Trophoblast cell (in vitro differentiated cells and primary cell): ENCODE results near the gene GPR55.

Source experiments
- DNase-seq, 2 donors: peaks; one replicate each; pipeline ENCODE4 v3.0.0-alpha.2; 2016
- H2AFZ ChIP-seq: 2 replicates; pipeline ENCODE4 v1.6.1; 2013; ENCODE audit warnings: low read length, moderate library complexity, mild to moderate bottlenecking; ENCODE audit not compliant: insufficient read depth, poor library complexity
- H2AK5ac ChIP-seq: 2 replicates; pipeline ENCODE4 v1.6.1; 2013; ENCODE audit warnings: mild to moderate bottlenecking, low read length
- H2BK120ac ChIP-seq: 2 replicates; pipeline ENCODE4 v1.6.1; 2013; ENCODE audit warnings: low read length, mild to moderate bottlenecking, moderate library complexity; ENCODE audit not compliant: insufficient read depth, poor library complexity
- H2BK12ac ChIP-seq: 2 replicates; pipeline ENCODE4 v1.6.1; 2013; ENCODE audit warnings: mild to moderate bottlenecking, low read length, moderate library complexity
- H2BK5ac ChIP-seq: 2 replicates; pipeline ENCODE4 v1.6.1; 2013; ENCODE audit warnings: low read length, low read depth, moderate library complexity, mild to moderate bottlenecking; ENCODE audit not compliant: poor library complexity
- H3K14ac ChIP-seq: 2 replicates; pipeline ENCODE4 v1.6.1; 2013; ENCODE audit warnings: mild to moderate bottlenecking, low read length
- H3K18ac ChIP-seq: 2 replicates; pipeline ENCODE4 v1.6.1; 2013; ENCODE audit warnings: mild to moderate bottlenecking, low read length
- H3K23ac ChIP-seq: 2 replicates; pipeline ENCODE4 v1.6.1; 2013; ENCODE audit warnings: low read length
- H3K27ac ChIP-seq: 2 replicates; pipeline ENCODE4 v1.5.1; 2013; ENCODE audit warnings: low read depth, mild to moderate bottlenecking, inconsistent platforms, low read length, moderate library complexity
- H3K27me3 ChIP-seq: 2 replicates; pipeline ENCODE4 v1.6.1; 2013; ENCODE audit warnings: inconsistent platforms, mild to moderate bottlenecking, low read length, moderate library complexity; ENCODE audit not compliant: insufficient read depth
- H3K36me3 ChIP-seq, 2 experiments: 1 replicate in 1 of 2; 2 replicates in 1 of 2; pipeline ENCODE4 v1.6.1; 2013; ENCODE audit warnings: low read length in 2 of 2, mild to moderate bottlenecking in 2 of 2, moderate library complexity in 1 of 2; ENCODE audit not compliant: insufficient read depth in 2 of 2, control insufficient read depth in 1 of 2
- H3K4ac ChIP-seq: 2 replicates; pipeline ENCODE4 v1.6.1; 2013; ENCODE audit warnings: low read depth, mild to moderate bottlenecking, low read length, moderate library complexity
- H3K4me1 ChIP-seq, 2 experiments: 1 replicate in 1 of 2; 2 replicates in 1 of 2; pipeline ENCODE4 v1.6.1; 2013; ENCODE audit warnings: low read length in 2 of 2, mild to moderate bottlenecking in 2 of 2, moderate library complexity in 1 of 2; ENCODE audit not compliant: insufficient read depth in 2 of 2, control insufficient read depth in 1 of 2
- H3K4me2 ChIP-seq: 2 replicates; pipeline ENCODE4 v1.6.1; 2013; ENCODE audit warnings: inconsistent platforms, mild to moderate bottlenecking, low read length, moderate library complexity
- H3K4me3 ChIP-seq: 2 replicates; pipeline ENCODE4 v1.5.1; 2013; ENCODE audit warnings: mild to moderate bottlenecking, low read depth, low read length, inconsistent platforms
- H3K79me1 ChIP-seq: one replicate; pipeline ENCODE4 v1.6.1; 2013; ENCODE audit warnings: low read length
- H3K79me2 ChIP-seq: 2 replicates; pipeline ENCODE4 v1.6.1; 2013; ENCODE audit warnings: low read length, mild to moderate bottlenecking; ENCODE audit not compliant: control insufficient read depth, insufficient read depth, poor library complexity
- H3K9ac ChIP-seq: 2 replicates; pipeline ENCODE4 v1.6.1; 2013; ENCODE audit warnings: mild to moderate bottlenecking, low read length
- H3K9me3 ChIP-seq: 2 replicates; pipeline ENCODE4 v1.6.1; 2013; ENCODE audit warnings: low read depth, mild to moderate bottlenecking, control low read depth, inconsistent platforms, low read length; ENCODE audit not compliant: insufficient read depth
- H4K12ac ChIP-seq: 2 replicates; pipeline ENCODE4 v1.6.1; 2013; ENCODE audit warnings: low read depth, mild to moderate bottlenecking, low read length, moderate library complexity
- H4K8ac ChIP-seq: 2 replicates; pipeline ENCODE4 v1.6.1; 2013; ENCODE audit warnings: low read depth, mild to moderate bottlenecking, low read length, moderate library complexity
- H4K91ac ChIP-seq: one replicate; pipeline ENCODE4 v1.6.1; 2013; ENCODE audit warnings: low read depth, mild to moderate bottlenecking, low read length, moderate library complexity
- WGBS: extraction: QIAGEN DNeasy Blood & Tissue Kit; methylation state at CpG from one replicate; pipeline ENCODE4 v1.1.7; 2013; ENCODE audit warnings: missing lambda C conversion rate; ENCODE audit not compliant: insufficient read length, insufficient coverage; ENCODE audit errors: extremely low coverage; 5-methylcytosine and 5-hydroxymethylcytosine counted together

Gene GPR55

GRCh38 chr2:230899786-230900185 is 25.3 kb downstream of the GPR55 start:
- Histone ChIP-seq H3K27me3 (no peaks in the 10 kb centered on the region), H3K14ac (no peak overlapping the region), H3K79me1 (no peaks in the 10 kb centered on the region), H3K23ac (no peak overlapping the region), H3K4me3 (no peak overlapping the region), H3K9ac (no peak overlapping the region), H3K9me3 (peaks cover 6% of the 10 kb centered on the region), H2AK5ac (no peak overlapping the region), H3K4me2 (no peak overlapping the region), H3K18ac (no peak overlapping the region), H3K27ac (no peak overlapping the region), H2BK12ac (no peak overlapping the region), H3K4me1 (peaks cover 1 to 2% of the 10 kb centered on the region in 2 experiments), H3K79me2 (no peaks in the 10 kb centered on the region), H2BK5ac (no peak overlapping the region), H4K12ac (no peak overlapping the region), H3K36me3 (no peaks in the 10 kb centered on the region), H4K8ac (no peak overlapping the region), H2AFZ (no peak overlapping the region), H4K91ac (no peak overlapping the region), H2BK120ac (no peak overlapping the region), H3K4ac (no peak overlapping the region)
- DNase-seq: no peak
- no CpG with 5 or more reads among the region's 4 CpGs for WGBS

- H3K79me2 ChIP-seq: no peaks in the 10 kb centered on the region
- no peak overlapping the region for H4K8ac ChIP-seq
- H3K9ac ChIP-seq: no peak overlapping the region
- no peaks in the 10 kb centered on the region for H3K27me3 ChIP-seq
- no peak overlapping the region for H3K23ac ChIP-seq
- H3K4ac ChIP-seq: no peak overlapping the region
- H3K9me3 ChIP-seq: peaks cover 6% of the 10 kb centered on the region
- no peak overlapping the region for H4K12ac ChIP-seq
- no CpG with 5 or more reads among the region's 5 CpGs for WGBS
- H3K18ac ChIP-seq: no peak overlapping the region
- H3K4me2 ChIP-seq: no peak overlapping the region
- H3K4me3 ChIP-seq: no peak overlapping the region
- no peak overlapping the region for H3K27ac ChIP-seq
- H2BK5ac ChIP-seq: no peak overlapping the region
- no peak overlapping the region for H2BK12ac ChIP-seq
- DNase-seq: no peak
- H3K14ac ChIP-seq: no peak overlapping the region
- no peaks in the 10 kb centered on the region for H3K36me3 ChIP-seq
- no peaks in the 10 kb centered on the region for H3K4me1 ChIP-seq
- no peak overlapping the region for H2BK120ac ChIP-seq
- H2AK5ac ChIP-seq: no peak overlapping the region
- no peak overlapping the region for H4K91ac ChIP-seq
- H3K79me1 ChIP-seq: no peaks in the 10 kb centered on the region
- H2AFZ ChIP-seq: no peak overlapping the region
Observed at GRCh38 chr2:230899287-230899686, 25.8 kb downstream of the GPR55 start.

- Histone ChIP-seq H3K79me1 (no peaks in the 10 kb centered on the region), H3K9ac (no peak overlapping the region), H3K14ac (no peak overlapping the region), H3K4me3 (no peak overlapping the region), H3K36me3 (no peaks in the 10 kb centered on the region), H2AFZ (no peak overlapping the region), H2AK5ac (no peak overlapping the region), H2BK120ac (no peak overlapping the region), H3K23ac (no peak overlapping the region), H3K4me1 (no peaks in the 10 kb centered on the region), H2BK12ac (no peak overlapping the region), H3K27ac (no peak overlapping the region), H2BK5ac (no peak overlapping the region), H4K91ac (no peak overlapping the region), H3K4me2 (no peak overlapping the region), H4K8ac (no peak overlapping the region), H3K9me3 (peaks cover 6% of the 10 kb centered on the region), H3K4ac (no peak overlapping the region), H3K27me3 (no peaks in the 10 kb centered on the region), H3K18ac (no peak overlapping the region), H3K79me2 (no peaks in the 10 kb centered on the region), H4K12ac (no peak overlapping the region)
- WGBS: no CpG with 5 or more reads among the region's 8 CpGs
- no peak for DNase-seq
Observed at GRCh38 chr2:230898713-230899091, 26.3 kb downstream of the GPR55 start.

GRCh38 chr2:230898016-230898712 is 26.9 kb downstream of the GPR55 start:
- no peak overlapping the region for H3K14ac ChIP-seq

More at GRCh38 chr2:230898016-230898712, 26.9 kb downstream of the GPR55 start:
- Histone ChIP-seq H2AK5ac (no peak overlapping the region), H3K79me1 (no peaks in the 10 kb centered on the region), H3K79me2 (no peaks in the 10 kb centered on the region), H4K12ac (no peak overlapping the region), H2AFZ (no peak overlapping the region), H2BK5ac (no peak overlapping the region), H3K27me3 (no peaks in the 10 kb centered on the region), H3K4ac (no peak overlapping the region), H4K91ac (no peak overlapping the region), H3K23ac (no peak overlapping the region), H3K27ac (no peak overlapping the region), H3K18ac (no peak overlapping the region), H3K4me2 (no peak overlapping the region), H3K36me3 (no peaks in the 10 kb centered on the region), H3K9ac (no peak overlapping the region), H3K4me1 (no peaks in the 10 kb centered on the region), H2BK120ac (no peak overlapping the region), H3K4me3 (no peak overlapping the region), H4K8ac (no peak overlapping the region), H2BK12ac (no peak overlapping the region), H3K9me3 (peaks cover 6% of the 10 kb centered on the region)
- no CpG with 5 or more reads among the region's 13 CpGs for WGBS
- DNase-seq: no peak
